Stimulated activated CD8-positive, alpha-beta memory T cell treated with anti-CD3 and anti-CD28 coated beads, Interleukin-15, amount 100 ng/mL, for 24 hours (primary cell): ENCODE data around the gene C19orf47.

Experiments
- DNase-seq: peaks from one replicate; pipeline ENCODE4 v3.0.0-alpha.2; 2020; ENCODE audit warnings: low read depth

C19orf47 gene, protein sequence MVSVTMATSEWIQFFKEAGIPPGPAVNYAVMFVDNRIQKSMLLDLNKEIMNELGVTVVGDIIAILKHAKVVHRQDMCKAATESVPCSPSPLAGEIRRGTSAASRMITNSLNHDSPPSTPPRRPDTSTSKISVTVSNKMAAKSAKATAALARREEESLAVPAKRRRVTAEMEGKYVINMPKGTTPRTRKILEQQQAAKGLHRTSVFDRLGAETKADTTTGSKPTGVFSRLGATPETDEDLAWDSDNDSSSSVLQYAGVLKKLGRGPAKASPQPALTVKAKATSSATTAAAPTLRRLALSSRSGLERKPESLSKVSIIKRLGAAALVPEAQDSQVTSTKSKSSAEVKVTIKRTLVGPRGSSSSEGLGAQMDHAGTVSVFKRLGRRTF

DNA sequence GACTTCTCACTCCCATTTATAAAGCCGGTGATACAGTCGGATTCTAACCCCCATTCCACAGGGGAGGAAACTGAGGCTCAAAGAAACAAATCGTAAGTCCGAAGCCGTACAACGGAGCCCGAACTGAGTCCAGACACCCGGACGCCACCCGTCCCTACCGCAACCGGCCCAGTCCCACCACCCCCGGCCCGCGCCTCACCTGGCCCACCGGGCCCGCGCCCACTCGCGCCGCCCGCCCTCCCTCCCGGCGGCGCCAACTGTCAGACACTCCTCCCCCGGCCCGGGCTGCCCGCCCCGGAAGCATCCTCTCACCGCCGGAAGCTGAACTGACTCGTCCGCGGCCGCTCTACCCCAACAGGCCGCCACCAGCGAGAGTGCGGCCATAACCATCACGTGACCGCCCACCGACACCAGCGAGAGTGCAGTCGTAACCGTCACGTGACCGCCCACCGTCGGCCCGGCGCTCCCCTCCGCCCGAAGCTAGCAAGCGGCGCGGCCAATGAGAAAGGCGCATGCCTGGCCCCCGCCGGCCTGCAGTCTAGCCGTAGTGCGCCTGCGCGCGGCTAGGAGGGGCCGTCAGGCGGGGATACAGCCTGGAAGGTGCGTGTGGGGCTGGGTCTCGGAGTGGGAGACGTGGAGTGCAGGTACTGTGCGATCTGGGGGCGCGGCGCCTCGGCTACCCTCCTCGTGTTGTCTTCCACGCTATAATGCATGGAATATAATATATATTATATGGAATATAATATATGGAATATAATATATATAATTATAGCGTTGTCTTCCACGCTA lies at the start of gene C19orf47, which contains the start of gene PLD3:
C19orf47 (minus strand) TSS at position 273 of the 789 bp plus-strand sequence. CDS start 6,540 bp downstream, outside the sequence.
PLD3 (plus strand) TSS at position 571 of the 789 bp plus-strand sequence. CDS start 17,789 bp downstream, outside the sequence.
- DNase-seq, result peak; percentile 95

DNA sequence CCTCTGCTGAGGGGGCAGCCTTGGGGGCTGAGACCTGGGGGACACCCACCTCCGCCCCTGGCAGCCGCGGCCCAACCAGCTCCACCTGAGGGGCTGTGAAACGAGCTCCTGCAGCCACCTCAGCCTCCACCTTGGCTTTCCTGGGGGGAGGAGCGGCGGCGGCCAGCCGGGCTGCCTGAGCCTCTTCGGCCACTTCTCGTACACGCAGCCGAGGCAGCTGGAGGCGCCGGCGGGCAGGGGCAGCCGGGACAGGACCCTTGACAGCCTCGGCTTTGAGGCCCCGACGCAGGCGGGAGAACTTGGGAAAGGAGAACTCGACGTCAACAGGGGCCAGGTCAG lies 49.3 kb upstream of the C19orf47 start:
- no peak for DNase-seq

- DNase-seq, result no peak
These were observed 48.8 kb upstream of the C19orf47 start for GRCh38 chr19:40396886-40397567.

- no peak for DNase-seq
These were observed 47.8 kb upstream of the C19orf47 start for GRCh38 chr19:40395956-40396355.

- no peak for DNase-seq
These were observed 46.6 kb upstream of the C19orf47 start for GRCh38 chr19:40394816-40395210.

GRCh38 chr19:40393894-40394815 lies 46.0 kb upstream of the C19orf47 start:
- DNase-seq, result no peak

GRCh38 chr19:40392894-40393517 lies 44.8 kb upstream of the C19orf47 start:
- no peak for DNase-seq

- DNase-seq, result no peak
These were observed 43.9 kb upstream of the C19orf47 start for GRCh38 chr19:40392123-40392522.

GRCh38 chr19:40390084-40390742 lies 42.0 kb upstream of the C19orf47 start, which contains the start of gene HIPK4:
Gene HIPK4, minus strand, starts transcription at chr19:40390181. Its CDS starts 279 bp downstream, at chr19:40389902.
- no peak for DNase-seq

DNA sequence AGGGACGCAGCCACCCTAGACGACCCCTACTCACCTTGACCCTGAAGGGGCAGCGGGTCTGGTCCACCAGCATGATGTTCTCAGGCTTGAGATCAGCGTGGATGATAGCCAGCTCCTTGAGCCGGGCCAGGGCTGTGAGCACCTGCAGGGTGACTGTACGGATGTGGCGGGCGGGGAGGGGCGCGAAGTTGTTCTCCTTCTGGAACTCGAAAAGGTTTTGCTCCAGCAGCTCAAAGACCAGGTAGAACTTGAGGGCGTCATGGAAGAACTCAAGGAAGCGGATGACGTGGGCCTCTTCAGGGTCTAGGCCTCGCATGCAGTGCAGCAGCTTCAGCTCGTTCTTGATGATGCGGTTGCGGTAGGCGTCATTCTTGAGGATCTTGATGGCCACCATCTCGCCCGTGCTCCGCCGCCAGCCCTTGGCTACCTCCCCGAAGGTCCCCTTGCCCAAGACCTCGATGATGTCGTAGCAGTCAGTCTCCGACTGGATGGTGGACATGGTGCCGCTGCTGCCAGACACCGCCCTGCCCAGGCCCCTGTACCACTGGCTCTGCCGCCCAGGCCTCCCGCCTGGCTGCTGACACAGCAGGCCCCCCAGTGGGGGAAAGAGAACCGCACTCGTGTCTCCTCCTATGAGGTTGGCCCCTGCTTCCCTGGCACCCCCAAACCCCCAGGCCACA lies 41.3 kb upstream of the C19orf47 start:
- DNase-seq, result no peak

DNA sequence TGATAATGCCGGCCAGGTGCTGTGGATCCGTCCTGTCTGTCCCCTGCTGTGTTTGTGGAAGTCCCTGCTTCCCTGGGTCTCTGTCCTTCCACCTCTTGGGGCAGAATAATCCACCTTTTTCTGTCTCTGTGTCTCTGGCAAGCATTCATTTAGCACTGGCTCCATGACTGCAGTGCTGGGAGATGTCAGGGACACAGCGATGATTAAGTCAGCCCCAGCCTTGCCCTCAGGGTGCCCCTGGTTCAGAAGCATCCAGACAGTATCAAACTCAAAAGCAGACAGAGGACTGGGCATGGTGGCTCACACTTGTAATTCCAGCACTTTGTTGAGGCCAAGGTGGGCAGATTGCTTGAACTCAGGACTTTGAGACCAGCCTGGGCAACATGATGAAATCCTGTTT lies 40.3 kb upstream of the C19orf47 start:
- DNase-seq, result no peak

- no peak for DNase-seq
These were observed 39.0 kb upstream of the C19orf47 start for GRCh38 chr19:40387155-40387554.

DNA sequence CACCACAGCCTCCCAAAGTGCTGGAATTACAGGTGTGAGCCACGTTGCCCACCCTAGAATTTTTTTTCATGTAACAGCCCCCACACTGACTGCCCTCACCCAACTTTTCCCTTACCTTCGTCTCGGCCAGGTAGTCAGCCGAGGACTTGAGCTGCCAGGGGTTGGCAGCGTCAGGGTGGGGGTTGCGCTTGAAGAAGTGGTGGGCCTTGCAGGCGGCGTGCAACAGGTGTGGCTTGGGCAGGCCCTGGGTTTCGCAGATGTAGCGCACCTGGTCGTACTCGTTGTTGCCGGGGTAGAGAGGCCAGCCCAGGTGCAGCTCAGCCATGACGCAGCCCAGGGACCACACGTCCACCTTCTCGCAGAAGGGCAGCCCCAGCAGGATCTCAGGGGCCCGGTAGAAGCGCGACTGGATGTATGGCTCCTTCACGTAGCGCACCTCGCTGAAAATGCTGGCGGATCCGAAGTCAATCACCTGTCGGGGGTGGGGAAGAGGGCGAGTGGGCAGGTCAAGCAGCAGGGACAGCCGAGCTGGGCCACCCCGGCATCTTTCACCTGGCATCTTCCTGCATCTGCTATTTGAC lies 35.6 kb upstream of the C19orf47 start:
- DNase-seq, result no peak

DNA sequence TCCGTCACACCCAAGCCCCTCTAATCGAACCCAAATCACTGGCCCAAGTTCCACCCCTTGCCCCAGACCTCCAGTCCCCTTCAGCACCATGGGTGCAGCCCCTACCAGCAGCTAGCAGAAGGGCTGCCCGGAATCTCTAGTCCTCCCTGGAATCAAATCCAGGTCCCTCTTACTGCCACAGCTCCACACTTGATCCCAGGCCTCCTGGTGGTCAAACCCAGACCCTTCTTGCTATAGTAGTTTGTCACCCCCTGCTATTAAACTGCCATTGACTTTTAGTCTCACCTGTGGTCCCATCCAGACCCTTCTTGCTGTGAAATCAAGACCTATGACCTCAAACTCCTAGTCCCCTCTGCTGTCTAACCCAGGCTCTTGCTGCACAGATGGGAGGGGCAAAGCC lies 33.1 kb upstream of the C19orf47 start:
- no peak for DNase-seq

GRCh38 chr19:40380199-40381037 lies 32.2 kb upstream of the C19orf47 start:
- no peak for DNase-seq

GRCh38 chr19:40379446-40380198 lies 31.4 kb upstream of the C19orf47 start:
- DNase-seq, result no peak

- DNase-seq, result no peak
These were observed 30.3 kb upstream of the C19orf47 start for GRCh38 chr19:40378509-40378908.
